GM19468 (cell line): ENCODE measurements around the gene HSPA12A.

ENCODE experiments used
- ATAC-seq: cut with Tn5 transposase; IDR thresholded peaks from one replicate; pipeline ENCODE4 v1.9.1; 2021; ENCODE audit warnings: mild to moderate bottlenecking, moderate library complexity, moderate number of reproducible peaks; ENCODE audit not compliant: unreplicated experiment; ENCODE audit errors: extremely low read depth

The HSPA12A gene

DNA sequence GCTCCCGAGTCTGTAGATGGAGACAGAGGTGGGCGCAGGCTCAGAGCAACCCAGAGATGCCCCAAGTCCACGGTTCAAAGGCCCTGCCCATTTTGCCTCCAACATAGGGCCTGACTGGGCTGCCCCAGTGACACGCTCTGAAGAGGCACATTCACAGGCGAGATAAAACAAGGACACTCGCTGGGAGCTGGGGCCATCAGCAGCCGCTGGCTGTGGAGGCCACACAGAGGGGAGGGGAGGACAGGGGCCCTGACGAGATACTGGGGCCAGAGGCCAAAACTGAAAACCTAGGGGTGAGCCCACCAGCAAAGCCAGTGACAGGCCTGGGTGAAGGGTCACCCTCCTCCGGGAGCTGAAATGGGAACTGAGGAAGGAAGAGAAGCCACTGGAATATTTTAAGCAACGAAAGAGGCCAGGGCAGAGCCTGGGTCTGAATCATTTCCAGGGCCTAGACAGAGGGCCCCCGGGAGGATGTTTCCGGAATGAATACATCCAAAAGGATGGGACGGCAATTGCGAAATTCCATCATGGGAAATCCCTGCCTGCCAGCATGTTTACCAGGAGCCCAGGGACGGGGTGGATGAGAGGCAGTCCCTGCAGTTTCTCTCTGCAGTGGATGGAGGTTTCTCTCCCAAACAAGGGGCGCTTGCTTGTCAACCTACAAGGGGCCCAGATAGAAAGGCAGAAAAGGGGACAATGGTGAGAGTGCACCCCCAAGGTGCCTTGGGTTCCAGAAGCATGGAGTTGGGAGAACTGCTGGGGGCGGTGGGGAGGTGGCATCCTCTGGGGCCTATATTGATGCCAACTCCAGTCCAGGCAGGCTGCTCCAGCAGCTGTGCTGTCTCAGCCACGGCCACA is 29.0 kb upstream of the HSPA12A start:
- no peak for ATAC-seq

DNA sequence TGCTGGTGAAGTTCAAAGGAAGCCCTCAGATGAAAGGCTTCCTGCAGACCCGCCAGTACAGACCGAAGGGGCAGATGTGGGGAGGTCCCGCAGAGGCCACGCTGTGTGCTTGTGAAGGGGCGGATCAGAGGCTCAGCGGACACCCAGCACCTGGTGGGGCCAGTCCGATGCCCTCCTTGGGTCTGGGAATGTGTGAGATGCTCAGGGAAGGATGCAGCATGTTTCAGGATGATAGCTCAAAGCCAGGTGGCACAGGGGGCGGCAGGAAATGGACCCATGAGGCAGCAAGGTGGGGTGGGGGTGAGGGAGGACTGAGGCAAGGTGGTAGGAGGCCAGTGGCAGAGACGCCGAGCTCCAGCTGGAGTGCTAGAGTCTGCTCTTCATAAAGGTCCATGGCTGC is 27.9 kb upstream of the HSPA12A start:
- ATAC-seq, result no peak

DNA sequence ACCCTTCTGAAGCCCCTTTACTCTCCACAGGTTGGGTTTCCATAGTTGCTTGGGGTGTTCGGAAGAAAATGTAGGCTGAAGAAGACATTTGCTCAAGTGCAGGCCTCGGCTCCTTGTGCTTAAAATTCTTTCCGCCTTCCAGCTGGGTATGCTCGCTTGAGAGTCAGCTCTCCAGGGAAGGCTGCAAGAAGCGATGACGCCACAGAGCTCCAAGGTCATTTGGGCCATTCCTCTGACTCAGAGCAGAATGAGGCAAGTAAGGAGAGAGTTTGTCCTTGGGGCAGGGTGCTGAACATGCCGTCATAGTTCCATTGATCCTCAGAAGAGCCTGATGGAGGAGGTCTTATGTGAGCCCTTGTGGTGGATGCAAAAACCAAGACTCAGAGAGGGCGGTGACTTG is 27.4 kb upstream of the HSPA12A start:
- no peak for ATAC-seq

DNA sequence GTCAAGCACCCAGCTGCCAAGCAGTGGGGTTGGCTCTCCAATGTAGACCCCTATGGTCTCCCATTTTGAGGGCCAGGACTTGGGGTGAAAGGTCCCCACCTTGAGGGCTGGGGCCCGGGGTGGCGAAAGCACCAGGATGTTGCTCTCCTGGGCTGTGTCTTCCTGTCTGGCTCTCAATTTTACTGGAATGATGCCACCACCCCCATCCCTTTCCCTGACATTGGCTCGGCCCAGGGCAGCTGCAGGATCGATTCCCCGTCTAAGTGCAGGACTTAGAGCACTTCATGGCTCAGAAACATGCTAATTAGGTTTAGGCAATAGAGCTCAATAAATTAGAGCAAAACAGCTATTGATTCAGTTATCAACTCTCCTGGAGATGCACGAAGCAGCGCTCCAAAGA is 27.0 kb upstream of the HSPA12A start:
- no peak for ATAC-seq

DNA sequence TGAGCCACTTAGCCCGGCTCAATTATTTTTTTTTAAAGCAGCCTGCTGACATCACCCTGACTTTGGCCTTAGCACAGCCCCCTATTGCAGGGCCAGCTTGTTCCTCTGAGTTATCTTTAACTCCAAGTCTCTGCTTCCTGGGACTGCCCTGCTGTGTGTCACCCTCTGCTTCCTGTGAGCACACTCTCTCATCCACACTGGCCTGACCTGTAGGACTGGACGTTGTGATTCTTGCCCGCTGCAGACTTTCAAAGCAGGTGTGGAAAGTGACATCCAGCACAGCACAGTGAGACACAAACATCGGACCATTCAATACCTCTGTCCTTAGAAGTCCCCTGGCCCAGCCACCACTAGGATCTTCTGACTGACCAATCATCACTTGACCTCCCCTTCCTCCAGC is 26.4 kb upstream of the HSPA12A start:
- ATAC-seq, result no peak

DNA sequence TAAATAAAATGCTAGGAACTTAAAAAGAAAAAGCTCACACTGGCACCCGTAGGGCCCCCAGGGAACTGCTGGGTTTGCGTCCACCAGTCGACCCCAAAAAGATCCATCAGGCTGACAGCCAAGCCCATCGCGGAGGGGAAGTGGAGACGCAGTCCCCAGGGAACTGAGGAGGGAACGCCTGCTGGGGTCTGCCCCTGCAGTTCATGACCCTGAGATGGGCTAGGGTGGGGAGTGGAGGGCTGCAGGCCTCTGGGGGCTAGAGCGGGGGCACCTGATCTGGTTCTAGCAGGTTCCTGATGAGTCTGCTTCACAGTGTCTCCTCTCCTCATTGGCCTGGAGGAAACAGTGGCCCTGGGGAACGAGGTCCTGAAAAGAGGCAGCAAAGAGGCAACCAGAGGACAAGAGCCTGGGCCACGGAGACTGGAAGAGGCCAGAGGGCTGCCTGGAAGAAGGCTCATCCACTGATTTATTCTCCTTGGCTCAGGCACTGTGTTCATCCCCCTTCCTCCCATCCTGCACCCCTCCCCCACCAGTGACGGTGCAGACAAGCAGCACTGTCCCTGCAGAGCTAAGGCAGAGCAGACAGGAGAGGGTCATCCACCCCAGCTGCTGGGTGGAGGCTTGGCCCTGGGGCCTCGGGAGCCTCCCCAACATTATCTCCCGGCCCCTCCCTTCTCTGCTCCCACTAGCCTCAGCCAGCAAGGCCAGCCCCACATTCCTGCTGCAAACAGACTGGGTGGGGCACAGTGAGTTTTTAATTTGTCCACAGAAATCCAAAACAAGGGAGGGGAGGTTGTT is 24.7 kb upstream of the HSPA12A start:
- ATAC-seq, result no peak

DNA sequence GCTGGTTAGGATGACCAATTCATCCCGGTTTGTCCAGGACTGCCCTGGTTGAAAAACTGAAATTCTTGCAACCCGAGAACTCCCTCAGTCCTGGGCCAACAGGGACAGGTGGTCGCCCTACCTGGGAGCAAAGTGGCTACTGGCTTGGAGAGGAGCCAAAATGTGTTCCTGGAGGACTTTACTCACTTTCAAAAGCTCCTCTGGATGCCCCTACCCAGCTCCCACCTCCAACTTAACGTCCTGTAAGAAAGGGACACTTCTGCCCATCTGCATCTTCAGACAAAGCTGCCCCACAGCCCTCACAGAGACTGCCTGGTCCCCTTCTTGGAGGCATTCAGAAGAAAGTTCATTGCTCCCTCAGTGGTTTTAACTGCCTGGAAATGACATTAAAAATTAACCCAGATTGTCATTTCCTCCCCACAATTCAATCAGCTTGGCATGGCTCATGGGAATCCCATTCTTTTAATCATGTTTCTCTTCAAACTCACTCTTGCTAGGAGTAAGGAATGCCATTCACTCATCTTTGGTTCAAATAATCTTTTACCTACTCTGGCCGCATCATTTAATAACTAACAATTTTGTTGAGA is 24.0 kb upstream of the HSPA12A start:
- no peak for ATAC-seq

DNA sequence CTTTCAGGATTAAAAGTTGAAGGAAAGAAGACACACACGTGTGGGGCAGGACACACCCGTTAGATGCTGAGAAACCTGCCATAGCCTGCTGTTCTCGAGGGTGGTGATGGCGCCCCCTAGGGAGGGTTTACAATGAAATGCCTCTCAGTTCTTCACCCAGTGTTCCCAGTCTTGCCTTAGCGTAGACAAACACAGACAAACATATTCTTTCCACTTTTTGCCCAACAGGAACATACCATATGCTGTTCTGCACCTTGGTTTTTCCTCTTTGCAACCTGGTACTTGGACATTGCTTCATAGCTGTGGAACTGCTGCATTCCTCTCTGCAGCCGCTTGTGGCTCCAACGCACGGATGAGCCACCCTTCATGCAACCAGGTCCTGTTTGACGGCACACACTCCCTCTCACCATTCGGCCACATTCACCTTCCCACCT is 23.3 kb upstream of the HSPA12A start:
- ATAC-seq, result no peak

DNA sequence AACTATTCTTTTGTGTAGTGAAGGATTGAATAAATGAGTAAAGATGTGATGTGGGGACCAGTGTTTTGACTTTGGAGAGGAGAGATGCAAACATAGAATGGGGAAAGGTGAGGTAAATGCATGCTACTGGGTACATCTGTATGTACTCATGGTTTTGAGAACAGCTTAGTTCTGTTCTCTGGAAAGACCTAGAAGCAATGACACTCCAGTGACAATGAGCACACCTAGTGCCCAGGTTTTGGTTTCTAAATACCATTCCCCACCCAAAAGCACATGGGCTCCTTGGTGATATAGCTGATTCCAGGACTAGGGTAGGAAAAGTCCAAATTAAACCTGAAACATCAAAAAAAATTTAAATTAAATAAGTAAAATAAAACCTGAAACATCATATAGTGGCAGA is 22.6 kb upstream of the HSPA12A start:
- ATAC-seq, result no peak

DNA sequence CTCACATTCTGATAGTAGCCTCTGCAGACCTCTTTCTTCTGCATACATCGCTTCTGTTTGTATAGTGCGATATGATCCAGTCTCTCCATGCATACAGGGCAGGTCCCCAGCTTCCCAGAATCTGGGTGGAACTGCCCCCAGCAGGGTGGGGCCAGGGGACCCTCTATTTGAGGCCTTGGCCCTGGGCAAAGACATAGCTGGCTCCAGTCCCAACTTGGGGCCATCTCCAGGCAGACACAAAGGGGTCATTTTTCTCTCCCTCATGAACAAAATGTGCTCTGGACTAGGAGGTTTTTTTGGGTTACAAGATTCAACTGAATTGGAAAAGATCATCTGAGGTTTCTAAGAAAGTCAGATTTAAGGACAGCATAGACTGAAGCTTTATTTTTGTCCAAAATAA is 21.1 kb upstream of the HSPA12A start:
- no peak for ATAC-seq

DNA sequence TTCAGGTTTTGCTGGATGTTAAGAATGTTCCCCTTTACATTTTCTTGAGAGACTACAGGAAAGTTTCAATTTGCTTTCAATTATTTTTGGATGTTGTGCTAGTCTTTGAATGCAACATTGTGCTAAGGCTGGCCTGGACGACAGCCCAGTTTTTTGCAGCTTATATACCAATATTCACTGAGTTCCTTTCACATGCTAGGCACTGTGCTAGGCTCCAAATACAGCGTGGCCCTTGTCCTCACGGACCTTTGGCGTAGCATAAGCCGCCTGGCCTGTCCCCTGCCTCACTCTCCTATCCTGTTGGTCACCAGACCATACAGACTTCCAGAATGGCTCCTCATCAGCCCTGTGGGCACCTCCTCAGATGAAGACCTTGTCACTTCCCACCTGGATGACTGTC is 19.5 kb upstream of the HSPA12A start:
- no peak for ATAC-seq

DNA sequence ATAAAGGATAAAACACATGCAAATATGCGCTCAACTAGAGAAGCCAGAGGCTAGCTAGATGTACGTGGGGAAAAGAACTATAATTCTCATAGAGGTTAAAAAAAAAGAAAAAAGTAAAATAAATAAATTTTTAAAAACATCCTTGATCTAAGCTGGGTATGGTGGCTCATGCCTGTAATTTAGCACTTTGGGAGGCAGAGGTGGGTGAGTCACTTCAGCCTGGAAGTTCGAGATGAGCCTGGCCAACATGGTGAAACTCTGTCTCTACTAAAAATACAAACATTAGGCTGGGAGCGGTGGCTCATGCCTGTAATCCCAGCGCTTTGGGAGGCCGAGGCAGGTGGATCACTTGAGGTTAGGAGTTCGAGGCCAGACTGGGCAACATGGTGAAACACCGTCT is 18.6 kb upstream of the HSPA12A start:
- ATAC-seq, result no peak

DNA sequence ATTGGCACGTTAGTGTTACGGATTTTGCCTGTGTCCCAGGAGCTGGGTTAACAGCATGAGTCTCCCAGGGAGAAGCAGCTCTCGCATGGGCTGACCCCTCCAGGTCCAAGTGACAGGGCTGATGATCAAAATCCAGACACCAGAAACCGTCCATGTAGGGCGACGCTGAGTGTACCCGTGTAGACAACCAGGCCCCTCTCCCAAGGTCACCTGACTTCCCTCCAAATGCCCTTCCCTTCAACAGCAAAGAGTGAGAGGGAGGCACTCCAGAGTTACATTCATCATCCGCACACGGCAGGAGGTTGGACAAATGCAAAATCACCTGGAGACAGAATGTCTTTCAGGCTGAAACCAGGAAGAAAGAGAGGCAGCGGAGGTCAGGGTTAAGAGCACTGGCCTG is 14.9 kb upstream of the HSPA12A start:
- no peak for ATAC-seq

DNA sequence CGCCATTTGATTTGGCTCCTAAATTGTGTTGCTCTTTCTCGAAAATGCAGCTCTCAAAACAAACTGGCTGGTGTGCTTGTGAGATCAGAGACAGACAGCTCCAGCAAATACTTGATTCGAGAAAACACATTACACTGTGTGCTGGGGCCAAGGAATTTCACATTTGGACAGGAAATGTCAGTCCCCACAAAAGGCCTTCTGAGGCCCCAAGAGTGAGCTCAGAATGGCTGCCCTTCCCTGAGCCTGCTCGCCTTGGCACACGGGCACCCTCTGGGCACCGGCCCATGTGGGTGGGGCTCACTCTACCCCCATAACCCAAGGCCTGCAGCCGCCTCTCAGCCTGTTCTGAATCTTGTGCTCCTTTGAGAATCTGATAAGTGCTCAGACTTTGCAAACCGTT is 13.9 kb upstream of the HSPA12A start:
- no peak for ATAC-seq

DNA sequence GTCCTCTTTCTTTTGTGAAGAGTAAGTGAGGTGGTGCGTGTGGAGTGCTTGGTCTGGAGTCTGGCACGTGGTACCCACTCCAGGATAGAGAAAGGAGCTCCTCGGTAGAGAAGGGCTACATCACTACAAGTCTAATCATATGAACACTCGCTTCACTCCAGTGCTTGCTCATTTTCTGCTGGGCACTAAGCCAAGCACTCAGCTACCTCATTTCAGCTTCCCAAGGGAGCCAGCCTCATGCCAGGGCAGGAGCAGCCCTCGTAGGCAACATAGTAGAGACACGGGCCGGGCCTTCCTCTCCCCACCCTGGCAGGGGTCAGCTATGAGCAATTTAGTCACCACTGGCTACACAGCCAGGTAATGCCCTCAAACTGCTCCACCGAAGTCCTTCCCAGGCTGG is 11.4 kb upstream of the HSPA12A start:
- no peak for ATAC-seq

DNA sequence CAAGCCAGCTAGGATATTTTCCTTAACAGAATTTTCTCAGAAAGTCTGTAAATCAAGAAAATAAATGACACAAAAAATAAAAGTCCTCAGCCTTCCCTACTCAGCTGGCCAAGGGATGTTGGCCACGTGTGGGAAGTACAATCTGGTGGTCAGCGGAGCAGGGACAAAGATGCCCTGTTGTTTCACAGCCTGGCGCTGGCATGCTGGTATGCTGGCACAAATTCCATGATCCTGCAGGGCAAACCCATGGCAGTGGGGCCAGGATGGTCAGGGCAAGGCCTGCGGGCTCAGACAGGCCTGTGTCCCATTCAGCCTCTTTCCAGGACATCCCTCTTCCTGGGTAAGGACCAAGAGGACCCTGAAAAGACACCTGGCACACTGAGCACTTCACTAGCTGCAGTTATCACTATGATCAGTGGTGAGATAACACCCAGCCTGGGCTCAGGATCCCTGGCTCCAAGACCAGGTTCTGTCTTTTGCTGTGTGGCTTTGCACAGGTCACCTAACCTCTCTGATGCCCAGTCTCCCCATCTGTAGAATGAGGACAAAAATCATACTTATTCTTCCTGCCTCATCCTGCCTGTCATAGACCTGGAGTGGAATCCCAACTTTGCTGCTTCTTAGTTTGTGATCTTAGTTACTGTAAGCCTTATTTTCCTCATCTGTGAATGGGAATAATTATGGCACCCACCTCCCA is 10.8 kb upstream of the HSPA12A start:
- no peak for ATAC-seq

DNA sequence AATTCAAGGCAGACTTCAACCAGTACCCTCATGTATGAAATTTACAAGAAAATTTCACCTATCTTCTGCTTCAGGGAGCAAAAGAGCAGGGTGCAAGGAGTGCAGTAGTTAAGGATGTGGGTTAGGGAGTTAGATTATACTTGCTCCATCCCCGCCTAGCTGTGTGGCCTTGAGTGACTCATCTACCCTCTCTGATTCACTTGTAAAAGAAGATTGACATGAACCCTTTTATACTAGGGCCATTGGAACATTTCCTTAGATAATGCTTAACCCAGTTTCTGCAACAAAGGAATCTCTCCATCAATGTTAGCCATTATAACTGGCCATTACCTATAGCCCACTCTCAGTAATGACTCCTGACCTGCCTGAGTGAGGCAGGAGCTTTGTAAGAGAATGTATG is 10.2 kb upstream of the HSPA12A start:
- no peak for ATAC-seq

DNA sequence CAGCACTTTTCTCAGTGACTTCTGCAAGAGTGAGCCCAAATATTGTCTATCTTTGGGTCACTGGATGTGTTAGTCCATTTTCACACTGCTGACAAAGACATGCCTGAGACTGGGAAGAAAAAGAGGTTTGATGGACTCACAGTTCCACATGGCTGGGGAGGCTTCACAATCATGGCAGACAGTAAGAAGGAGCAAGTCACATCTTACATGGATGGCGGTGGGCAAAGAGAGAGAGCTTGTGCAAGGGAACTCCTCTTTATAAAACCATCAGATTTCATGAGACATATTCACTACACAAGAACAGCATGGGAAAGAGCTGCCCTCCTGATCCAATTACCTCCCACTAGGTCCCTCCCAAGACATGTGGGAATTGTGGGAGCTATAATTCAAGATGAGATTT is 6.1 kb upstream of the HSPA12A start:
- ATAC-seq, result no peak

DNA sequence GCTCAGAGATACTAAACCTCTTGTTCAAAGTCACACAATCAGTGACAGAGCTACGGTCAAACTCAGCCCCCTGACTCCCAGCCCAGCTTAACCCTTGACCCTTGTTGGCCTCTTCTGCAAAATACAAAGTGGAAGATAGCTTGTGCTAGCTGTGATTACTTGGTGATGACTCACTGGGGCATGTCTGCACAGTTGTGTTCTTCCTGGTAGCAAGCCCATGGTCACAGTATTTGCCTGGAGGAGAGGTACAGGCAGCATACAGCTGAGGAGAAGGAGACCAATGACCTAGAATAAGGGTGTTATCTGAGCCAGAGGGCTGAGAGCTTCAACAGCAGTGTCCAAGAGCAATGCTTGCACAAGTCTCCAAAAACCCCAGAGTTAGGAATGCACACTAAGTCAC is 5.7 kb upstream of the HSPA12A start:
- no peak for ATAC-seq

DNA sequence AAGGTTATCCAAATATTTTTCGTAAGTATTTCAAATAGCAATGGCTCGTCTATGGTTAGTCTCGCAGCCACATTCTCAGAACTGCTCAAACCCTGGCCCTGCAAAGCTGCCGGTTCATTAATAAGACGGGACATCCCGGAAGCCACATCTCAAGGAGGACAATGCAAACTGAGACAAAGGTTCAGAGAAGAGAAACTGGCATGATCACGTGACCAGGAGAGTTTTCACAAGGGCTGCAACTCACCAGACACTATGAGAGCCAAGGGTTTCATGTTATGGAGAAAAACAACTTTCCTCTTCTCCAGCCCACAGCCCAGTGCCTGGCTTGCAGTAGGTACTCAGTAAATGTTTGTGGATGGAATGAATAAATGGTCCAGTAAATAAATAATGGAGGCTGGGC is 5.0 kb upstream of the HSPA12A start:
- ATAC-seq, result no peak

DNA sequence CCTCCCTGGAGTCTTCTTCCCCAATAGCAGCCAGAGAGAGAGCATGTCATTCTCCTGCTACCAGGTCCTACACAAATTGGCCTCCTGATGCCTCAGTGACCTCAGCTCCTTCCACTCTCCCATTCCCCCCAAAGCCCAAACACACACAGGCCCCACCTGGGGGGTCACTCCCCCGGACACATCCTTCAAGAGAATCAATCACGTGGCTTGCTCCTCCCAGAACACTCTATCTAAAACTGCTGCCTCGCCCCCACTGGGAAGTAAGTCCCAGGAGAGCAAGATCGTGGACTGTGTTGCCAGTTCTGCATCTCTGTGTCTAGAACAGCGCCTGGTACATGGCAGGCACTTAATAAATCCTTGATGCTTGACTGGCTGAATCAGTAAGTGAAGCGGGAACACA is 2.5 kb upstream of the HSPA12A start:
- no peak for ATAC-seq
